Hepatocyte (in vitro differentiated cells): Measurements from ENCODE around the gene SEPTIN8. TPM values are rescaled to one million over a fixed set of nuclear protein-coding genes. Genes with fewer than 3 reads are reported as not detected.
A peak's percentile ranks its signal among the peaks of the same experiment; 100 is the strongest.

ENCODE experiments used
- DNase-seq: peaks from one replicate; pipeline ENCODE4 v3.0.0-alpha.2; 2016; ENCODE audit warnings: low spot score
- H2AFZ ChIP-seq: fragments of 200-600 bp; sonication (generic); 2 replicates; pipeline ENCODE4 v1.6.0; 2016; ENCODE audit warnings: antibody characterized with exemption, mild to moderate bottlenecking
- H3K27ac ChIP-seq: fragments of 200-600 bp; sonication (generic); 2 replicates; pipeline ENCODE4 v1.5.1; 2016; ENCODE audit warnings: mild to moderate bottlenecking
- H3K27me3 ChIP-seq: fragments of 200-600 bp; sonication (generic); 2 replicates; pipeline ENCODE4 v1.6.1; 2016
- H3K36me3 ChIP-seq: fragments of 200-600 bp; sonication (generic); replicated peaks from 2 replicates; pipeline ENCODE4 v1.5.1; 2016; ENCODE audit warnings: low read depth; ENCODE audit not compliant: insufficient read depth
- H3K4me1 ChIP-seq: fragments of 200-600 bp; sonication (generic); 2 replicates; pipeline ENCODE4 v1.5.1; 2016; ENCODE audit warnings: mild to moderate bottlenecking, moderate library complexity; ENCODE audit not compliant: insufficient read depth
- H3K4me2 ChIP-seq: fragments of 200-600 bp; sonication (generic); 2 replicates; pipeline ENCODE4 v1.6.0; 2016
- H3K4me3 ChIP-seq: fragments of 200-600 bp; sonication (generic); 2 replicates; pipeline ENCODE4 v1.5.1; 2016; ENCODE audit warnings: mild to moderate bottlenecking
- H3K79me2 ChIP-seq: fragments of 200-600 bp; sonication (generic); 2 replicates; pipeline ENCODE4 v1.6.0; 2017; ENCODE audit warnings: mild to moderate bottlenecking
- H3K9me2 ChIP-seq: fragments of 200-600 bp; sonication (generic); replicated peaks from 2 replicates; pipeline ENCODE4 v1.6.0; 2017; ENCODE audit warnings: mild to moderate bottlenecking; ENCODE audit not compliant: insufficient read depth
- H3K9me3 ChIP-seq: fragments of 200-600 bp; sonication (generic); 2 replicates; pipeline ENCODE4 v1.5.1; 2016; ENCODE audit warnings: low read depth, mild to moderate bottlenecking
- H4K20me1 ChIP-seq: fragments of 200-600 bp; sonication (generic); 2 replicates; pipeline ENCODE4 v1.6.0; 2016; ENCODE audit warnings: mild to moderate bottlenecking; ENCODE audit not compliant: insufficient read depth, poor library complexity, severe bottlenecking
- EZH2 ChIP-seq: fragments of 200-600 bp; sonication (generic); IDR thresholded peaks from 2 replicates; pipeline ENCODE4 v1.6.1; 2016; ENCODE audit warnings: antibody characterized with exemption, mild to moderate bottlenecking, borderline replicate concordance
- EZH2phosphoT487 ChIP-seq: fragments of 200-600 bp; sonication (generic); IDR thresholded peaks from one replicate; pipeline ENCODE4 v1.6.1; 2018; ENCODE audit warnings: antibody characterized with exemption, mild to moderate bottlenecking, low read depth, moderate library complexity; ENCODE audit not compliant: unreplicated experiment, severe bottlenecking
- WGBS: methylation state at CpG from one replicate; pipeline ENCODE4 v1.1.6; 2016; ENCODE audit warnings: low lambda C conversion rate; ENCODE audit errors: missing lambda C conversion rate; 5-methylcytosine and 5-hydroxymethylcytosine counted together
- polyA plus RNA-seq: library from polyadenylated mRNA; unstranded; fragments of >200 nt; fragmentation: Nextera tagmentation; extraction: Ambion mirVana; gene quantifications from 2 replicates; pipeline ENCODE4 v1.2.1, GENCODE V29; 2016
- total RNA-seq: library from RNA; depleted of rRNA; stranded (reverse); fragments of >200 nt; gene quantifications from 2 replicates; pipeline ENCODE4 v1.2.3, GENCODE V29; 2014
- TF ChIP-seq, protein P1 (sequence below): fragments of 200-600 bp; sonication (generic); IDR thresholded peaks from 2 replicates; pipeline ENCODE4 v1.5.1; 2016; ENCODE audit warnings: antibody characterized with exemption, mild to moderate bottlenecking; ENCODE audit not compliant: poor library complexity

Gene SEPTIN8
- total and polyA plus RNA-seq, 2 experiments from 2014 or later = 18.7 to 41.9 TPM

DNA sequence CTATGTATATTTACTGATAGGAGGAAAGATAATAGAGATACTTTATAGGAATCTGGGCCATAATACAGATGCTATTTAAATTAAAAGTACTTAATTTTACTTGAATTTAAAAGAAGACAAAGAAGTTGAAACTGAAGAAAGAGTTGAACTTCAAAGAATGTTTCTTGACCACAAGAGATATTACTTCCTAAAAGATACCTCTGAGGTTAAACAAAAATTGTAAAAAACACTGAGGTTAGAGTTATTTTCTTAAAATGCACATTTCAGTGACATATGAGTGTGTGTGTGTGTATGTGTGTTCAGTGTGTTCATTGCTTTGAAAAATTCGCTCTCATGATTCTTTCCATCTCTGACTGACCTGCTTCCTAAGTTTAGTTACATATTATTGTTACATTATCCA lies 3.5 kb upstream of the SEPTIN8 start:
- H3K4me3 ChIP-seq = no peak overlapping the region
- peaks cover 9% of the 10 kb centered on the region for H3K4me1 ChIP-seq
- no peaks in the 10 kb centered on the region for H3K9me3 ChIP-seq
- peaks cover 10% of the 10 kb centered on the region for H3K79me2 ChIP-seq
- H3K27me3 ChIP-seq = no peaks in the 10 kb centered on the region
- H3K9me2 ChIP-seq = no peaks in the 10 kb centered on the region
- no peaks in the 10 kb centered on the region for H4K20me1 ChIP-seq
- H2AFZ ChIP-seq = no peak overlapping the region
- TF ChIP-seq EZH2phosphoT487 = no peak
- TF ChIP-seq, protein P1, sequence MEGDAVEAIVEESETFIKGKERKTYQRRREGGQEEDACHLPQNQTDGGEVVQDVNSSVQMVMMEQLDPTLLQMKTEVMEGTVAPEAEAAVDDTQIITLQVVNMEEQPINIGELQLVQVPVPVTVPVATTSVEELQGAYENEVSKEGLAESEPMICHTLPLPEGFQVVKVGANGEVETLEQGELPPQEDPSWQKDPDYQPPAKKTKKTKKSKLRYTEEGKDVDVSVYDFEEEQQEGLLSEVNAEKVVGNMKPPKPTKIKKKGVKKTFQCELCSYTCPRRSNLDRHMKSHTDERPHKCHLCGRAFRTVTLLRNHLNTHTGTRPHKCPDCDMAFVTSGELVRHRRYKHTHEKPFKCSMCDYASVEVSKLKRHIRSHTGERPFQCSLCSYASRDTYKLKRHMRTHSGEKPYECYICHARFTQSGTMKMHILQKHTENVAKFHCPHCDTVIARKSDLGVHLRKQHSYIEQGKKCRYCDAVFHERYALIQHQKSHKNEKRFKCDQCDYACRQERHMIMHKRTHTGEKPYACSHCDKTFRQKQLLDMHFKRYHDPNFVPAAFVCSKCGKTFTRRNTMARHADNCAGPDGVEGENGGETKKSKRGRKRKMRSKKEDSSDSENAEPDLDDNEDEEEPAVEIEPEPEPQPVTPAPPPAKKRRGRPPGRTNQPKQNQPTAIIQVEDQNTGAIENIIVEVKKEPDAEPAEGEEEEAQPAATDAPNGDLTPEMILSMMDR = no peak
- no peak for TF ChIP-seq EZH2
- no peak for DNase-seq
- no peak overlapping the region for H3K4me2 ChIP-seq
- 88% methylated on average over 1 of the region's 1 CpG for WGBS
- no peaks in the 10 kb centered on the region for H3K36me3 ChIP-seq
- H3K27ac ChIP-seq = no peak overlapping the region

DNA sequence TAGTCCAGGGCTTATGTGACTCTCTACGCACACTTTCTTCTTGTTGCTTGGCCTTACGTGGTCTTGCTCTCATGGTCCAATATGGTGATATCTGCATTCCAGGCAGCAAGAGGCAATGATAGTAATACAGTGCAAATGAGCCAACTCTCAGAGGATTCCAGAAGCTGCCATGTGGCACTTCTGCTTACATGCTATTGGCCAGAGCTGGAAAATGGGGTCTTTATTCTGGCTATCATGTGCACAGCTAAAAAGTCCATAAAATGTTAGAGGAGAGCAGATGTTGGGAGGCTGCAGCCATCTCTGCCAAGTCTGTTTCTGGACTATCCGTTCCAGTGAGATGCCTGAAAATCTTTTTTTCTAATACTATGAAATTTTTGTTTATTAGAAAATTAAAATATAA lies 2.9 kb upstream of the SEPTIN8 start:
- peaks cover 6% of the 10 kb centered on the region for H4K20me1 ChIP-seq
- no peaks in the 10 kb centered on the region for H3K36me3 ChIP-seq
- H3K4me3 ChIP-seq = no peak overlapping the region
- no peaks in the 10 kb centered on the region for H3K9me2 ChIP-seq
- no peaks in the 10 kb centered on the region for H3K27me3 ChIP-seq
- H3K4me1 ChIP-seq = peaks cover 14% of the 10 kb centered on the region
- TF ChIP-seq EZH2phosphoT487 = no peak
- TF ChIP-seq, protein P1 = no peak
- no peak for TF ChIP-seq EZH2
- H3K79me2 ChIP-seq = peaks cover 17% of the 10 kb centered on the region
- no peak overlapping the region for H3K4me2 ChIP-seq
- WGBS = 97% methylated on average over 3 of the region's 3 CpGs
- H3K27ac ChIP-seq = no peak overlapping the region
- DNase-seq = no peak
- H2AFZ ChIP-seq = no peak overlapping the region
- no peaks in the 10 kb centered on the region for H3K9me3 ChIP-seq

DNA sequence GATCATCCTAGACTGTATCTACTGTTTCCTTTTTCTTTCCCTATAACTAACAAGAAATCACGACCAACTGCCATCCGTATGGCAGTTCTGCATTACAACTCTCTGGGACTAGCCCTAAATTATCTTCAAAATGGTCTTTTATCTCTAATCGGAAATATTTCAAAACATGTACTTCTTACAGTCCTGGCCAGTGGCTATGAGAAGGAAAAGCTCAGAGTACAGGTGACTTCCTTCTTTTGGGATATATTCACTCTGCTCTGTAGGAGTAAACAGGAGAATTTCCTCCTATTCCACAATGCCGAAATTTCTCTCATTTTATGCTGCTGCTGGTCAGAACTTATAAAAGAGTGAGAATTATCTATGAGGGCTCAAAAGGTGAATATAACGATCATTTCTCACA lies 1.8 kb upstream of the SEPTIN8 start:
- H3K36me3 ChIP-seq = no peaks in the 10 kb centered on the region
- no peak for DNase-seq
- no peak overlapping the region for H2AFZ ChIP-seq
- H3K4me1 ChIP-seq = peaks cover 15% of the 10 kb centered on the region
- TF ChIP-seq EZH2phosphoT487 (no peak), EZH2 (no peak)
- TF ChIP-seq, protein P1 = no peak
- H3K27me3 ChIP-seq = no peaks in the 10 kb centered on the region
- no peak overlapping the region for H3K4me3 ChIP-seq
- H3K4me2 ChIP-seq = no peak overlapping the region
- H3K9me2 ChIP-seq = no peaks in the 10 kb centered on the region
- peaks cover 28% of the 10 kb centered on the region for H3K79me2 ChIP-seq
- H3K9me3 ChIP-seq = no peaks in the 10 kb centered on the region
- H4K20me1 ChIP-seq = peaks cover 9% of the 10 kb centered on the region
- H3K27ac ChIP-seq = no peak overlapping the region
- 88% methylated on average over 5 of the region's 5 CpGs for WGBS

DNA sequence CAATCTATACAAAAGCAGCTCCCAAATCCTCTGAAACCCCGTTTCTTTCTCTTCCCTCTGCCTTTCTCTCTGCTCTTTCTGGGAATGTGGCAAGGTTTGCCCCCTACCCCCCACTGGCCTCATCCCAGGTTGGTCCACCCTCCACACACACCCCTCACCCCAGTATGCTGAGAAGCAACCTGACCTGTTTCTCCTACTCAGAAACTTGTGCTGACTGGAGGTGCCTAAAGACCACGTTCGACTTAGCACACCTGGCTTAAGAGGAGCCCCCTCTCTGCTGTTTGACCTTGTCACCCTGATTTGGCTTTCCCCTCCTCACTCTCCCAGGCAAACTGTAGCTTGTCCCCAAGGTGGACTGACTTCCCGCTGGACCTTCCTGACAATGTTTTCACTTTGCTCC lies 1.1 kb upstream of the SEPTIN8 start:
- Histone ChIP-seq H3K9me3 (no peaks in the 10 kb centered on the region), H3K4me3 (no peak overlapping the region), H3K4me2 (peak overlapping the region; percentile 98), H3K4me1 (peaks cover 15% of the 10 kb centered on the region), H4K20me1 (peaks cover 9% of the 10 kb centered on the region), H3K79me2 (peaks cover 35% of the 10 kb centered on the region), H3K27me3 (no peaks in the 10 kb centered on the region), H3K36me3 (no peaks in the 10 kb centered on the region), H2AFZ (peak overlapping the region; percentile 100), H3K27ac (no peak overlapping the region), H3K9me2 (no peaks in the 10 kb centered on the region)
- TF ChIP-seq, protein P1 = no peak
- TF ChIP-seq EZH2phosphoT487 (no peak), EZH2 (no peak)
- WGBS = 68% methylated on average over 4 of the region's 4 CpGs
- DNase-seq = no peak
